ENCODE data around the gene RNF157.

- no peak for TF ChIP-seq CTCF (IDR thresholded peaks at IDR 0.05)
- no peak for TF ChIP-seq POLR2A (IDR thresholded peaks at IDR 0.05)
- no peak for TF ChIP-seq EP300 (IDR thresholded peaks at IDR 0.05)
Observed at GRCh38 chr17:76273445-76274111, 33.3 kb upstream of the RNF157 start.

All from ovary (tissue), 3 donors.